MCF 10A (cell line): ENCODE measurements around the gene CORO1C. TPM values are rescaled to one million over a fixed set of nuclear protein-coding genes. Genes with fewer than 3 reads are reported as not detected.
A peak's percentile ranks its signal among the peaks of the same experiment; 100 is the strongest.

Source experiments
- BruUV-seq: library from RNA; stranded (reverse); fragments of 400-500 nt; replicated peaks from 2 replicates; lab custom pipeline; 2021; lab: Mats Ljungman, UMichigan
- CTCF ChIA-PET: fragments of 300-600 bp; sonication (Branson Sonifier 250); formaldehyde crosslinking; extraction: SDS; loops from one replicate; lab custom pipeline; 2021; ENCODE audit warnings: antibody characterized with exemption, inconsistent platforms; lab: Yijun Ruan, JAX
- POLR2A ChIA-PET: fragments of 300-600, 350-650 bp; sonication (Branson Sonifier 250); formaldehyde crosslinking; extraction: SDS; loops from one replicate; lab custom pipeline; 2020; ENCODE audit warnings: antibody characterized with exemption, inconsistent platforms; lab: Yijun Ruan, JAX
- DNase-seq: peaks from one replicate; pipeline ENCODE4 v3.0.0-alpha.2; 2018; ENCODE audit not compliant: unreplicated experiment
- H3K27ac Mint-ChIP-seq: one replicate; pipeline ENCODE4 v1.8.0; 2022; ENCODE audit warnings: mild to moderate bottlenecking, low read depth, mixed read lengths; ENCODE audit not compliant: unreplicated experiment
- H3K27me3 Mint-ChIP-seq: one replicate; pipeline ENCODE4 v1.8.0; 2022; ENCODE audit warnings: mixed read lengths; ENCODE audit not compliant: insufficient read depth, unreplicated experiment
- H3K36me3 Mint-ChIP-seq: one replicate; pipeline ENCODE4 v1.8.0; 2022; ENCODE audit warnings: mild to moderate bottlenecking, moderate library complexity, mixed read lengths; ENCODE audit not compliant: insufficient read depth, unreplicated experiment
- H3K4me1 Mint-ChIP-seq: one replicate; pipeline ENCODE4 v1.8.0; 2022; ENCODE audit warnings: mixed read lengths; ENCODE audit not compliant: insufficient read depth, unreplicated experiment
- H3K4me3 Mint-ChIP-seq: one replicate; pipeline ENCODE4 v1.8.0; 2022; ENCODE audit warnings: mild to moderate bottlenecking, moderate library complexity, mixed read lengths; ENCODE audit not compliant: unreplicated experiment
- H3K9me3 Mint-ChIP-seq: one replicate; pipeline ENCODE4 v1.8.0; 2022; ENCODE audit warnings: mixed read lengths; ENCODE audit not compliant: unreplicated experiment
- CTCF ChIP-seq: fragments of 200-600 bp; IDR thresholded peaks from one replicate; pipeline ENCODE4 v1.8.0; 2022; ENCODE audit warnings: antibody characterized with exemption, mild to moderate bottlenecking; ENCODE audit not compliant: unreplicated experiment
- intact Hi-C: fragments of 100-400 bp; cut with micrococcal nuclease; formaldehyde crosslinking; loops from 2 replicates; pipeline ENCODE4 v1.14.1; 2022
- total RNA-seq: library from RNA; stranded (reverse); gene quantifications from 2 replicates; pipeline ENCODE4 v1.2.3, GENCODE V29; 2022

CORO1C gene
- total RNA-seq, 1 experiment from 2014 or later: 130 TPM

GRCh38 chr12:108653082-108653516 is 78.2 kb downstream of the CORO1C start:
- Mint-ChIP-seq H3K9me3 (no peaks in the 10 kb centered on the region), H3K4me3 (no peak overlapping the region), H3K27me3 (no peaks in the 10 kb centered on the region), H3K36me3 (peaks cover 76% of the 10 kb centered on the region), H3K27ac (peak overlapping the region; percentile 16), H3K4me1 (no peaks in the 10 kb centered on the region)
- no peak for DNase-seq
- no TSS peak for BruUV-seq
- CTCF ChIA-PET: interaction anchor here (0.8 to 1.3 kb wide), 3 partner anchors 11 to 35 kb away, joined by 3 to 5 read pairs (median 3); no protein-coding TSS in a partner anchor
- no peak for TF ChIP-seq CTCF
- intact Hi-C loops: no loop called here
- POLR2A ChIA-PET: interaction anchor here (0.6 to 1.3 kb wide), 4 partner anchors 12 to 1707 kb away, joined by 3 to 7 read pairs (median 3); partner anchors contain the start of gene ISCU

GRCh38 chr12:108650083-108650482 is 81.2 kb downstream of the CORO1C start:
- POLR2A ChIA-PET: no interaction called here
- BruUV-seq: no TSS peak
- no peak for TF ChIP-seq CTCF
- no peaks in the 10 kb centered on the region for H3K9me3 Mint-ChIP-seq
- H3K4me3 Mint-ChIP-seq: no peak overlapping the region
- H3K4me1 Mint-ChIP-seq: no peaks in the 10 kb centered on the region
- no peaks in the 10 kb centered on the region for H3K27me3 Mint-ChIP-seq
- intact Hi-C loops: no loop called here
- peaks cover 86% of the 10 kb centered on the region for H3K36me3 Mint-ChIP-seq
- CTCF ChIA-PET: interaction anchor here (0.5 to 1.9 kb wide), 7 partner anchors 14 to 648 kb away, joined by 3 to 12 read pairs (median 4); no protein-coding TSS in a partner anchor
- H3K27ac Mint-ChIP-seq: no peak overlapping the region
- no peak for DNase-seq

- Mint-ChIP-seq H3K27me3 (no peaks in the 10 kb centered on the region), H3K9me3 (no peaks in the 10 kb centered on the region), H3K27ac (no peak overlapping the region), H3K36me3 (peaks cover 86% of the 10 kb centered on the region), H3K4me3 (no peak overlapping the region), H3K4me1 (no peaks in the 10 kb centered on the region)
- DNase-seq: peak; percentile 41
- no peak for TF ChIP-seq CTCF
- no TSS peak for BruUV-seq
- intact Hi-C loops: no loop called here
- ChIA-PET POLR2A (no interaction called here), CTCF (interaction anchor here (0.5 to 1.9 kb wide), 7 partner anchors 15 to 648 kb away, joined by 3 to 12 read pairs (median 4); no protein-coding TSS in a partner anchor)
Observed at GRCh38 chr12:108649669-108650068, 81.6 kb downstream of the CORO1C start.

- H3K4me3 Mint-ChIP-seq: no peak overlapping the region
- DNase-seq: no peak
- intact Hi-C loops: no loop called here
- no peaks in the 10 kb centered on the region for H3K4me1 Mint-ChIP-seq
- ChIA-PET CTCF (interaction anchor here (1.0 to 1.6 kb wide), 3 partner anchors 155 to 462 kb away, joined by 3 to 12 read pairs (median 3); no protein-coding TSS in a partner anchor), POLR2A (no interaction called here)
- H3K27ac Mint-ChIP-seq: no peak overlapping the region
- no peak for TF ChIP-seq CTCF
- no peaks in the 10 kb centered on the region for H3K9me3 Mint-ChIP-seq
- peaks cover 90% of the 10 kb centered on the region for H3K36me3 Mint-ChIP-seq
- no TSS peak for BruUV-seq
- no peaks in the 10 kb centered on the region for H3K27me3 Mint-ChIP-seq
Observed at GRCh38 chr12:108649126-108649525, 82.2 kb downstream of the CORO1C start.
